HCT116 (cell line): ENCODE measurements around the gene LDHA. TPM values are rescaled to one million over a fixed set of nuclear protein-coding genes. Genes with fewer than 3 reads are reported as not detected.

Experiments used
- ATAC-seq: fragments of 200-7000 bp; cut with Tn5 transposase; 2 replicates; pipeline ENCODE4 v1.9.1; 2020; ENCODE audit warnings: mild to moderate bottlenecking, moderate library complexity
- BruUV-seq: library from RNA; stranded (reverse); fragments of 400-500 nt; replicated peaks from 2 replicates; lab custom pipeline; 2021; lab: Mats Ljungman, UMichigan
- CTCF ChIA-PET: fragments of 300-600 bp; sonication (Branson Sonifier 250); formaldehyde crosslinking; loops from one replicate; lab custom pipeline; 2021; ENCODE audit warnings: antibody characterized with exemption; lab: Charles Lee
- POLR2A ChIA-PET: fragments of 300-600, 350-600 bp; sonication (Branson Sonifier 250); formaldehyde crosslinking; loops from one replicate; lab custom pipeline; 2021; ENCODE audit warnings: antibody characterized with exemption; lab: Charles Lee
- RAD21 ChIA-PET, 2 experiments: fragments of 300-600 bp; sonication (Branson Sonifier 250); formaldehyde crosslinking; loops; one replicate each; lab custom pipeline; 2023; ENCODE audit warnings: low total read pairs in 2 of 2; ENCODE audit not compliant: uncharacterized antibody in 2 of 2, unreplicated experiment in 2 of 2, low non-redundant PET in 1 of 2; lab: Charles Lee
- DNase-seq: peaks from one replicate; pipeline ENCODE4 v3.0.0-alpha.2; 2010; ENCODE audit warnings: low read depth, low spot score
- H2AFZ ChIP-seq: fragments of 200-600 bp; shearing (Covaris generic), sonication (generic); 2 replicates; pipeline ENCODE4 v1.6.1; 2017; ENCODE audit warnings: low read depth, mixed run types, mixed read lengths, antibody characterized with exemption, low read length; ENCODE audit not compliant: poor library complexity, severe bottlenecking
- H3K27ac ChIP-seq: 2 replicates; pipeline ENCODE4 v1.5.1; 2012; ENCODE audit warnings: low read depth, low read length
- H3K27me3 ChIP-seq: fragments of 200-600 bp; sonication (generic); 2 replicates; pipeline ENCODE4 v1.6.1; 2016; ENCODE audit warnings: mixed run types, low read length, mixed read lengths; ENCODE audit not compliant: insufficient read depth
- H3K36me3 ChIP-seq, 2 experiments: fragments of 200-500 bp in 1 of 2; fragments of 200-600 bp in 1 of 2; sonication (Bioruptor generic) in 1 of 2; sonication (generic) in 1 of 2; 2 replicates each; pipeline versions ENCODE4 v1.5.1 to v1.6.1; 2014 to 2016; ENCODE audit warnings: low read length in 2 of 2, inconsistent platforms in 1 of 2, mixed read lengths in 1 of 2, mixed run types in 1 of 2; ENCODE audit not compliant: insufficient read depth in 2 of 2, control insufficient read depth in 1 of 2
- H3K4me1 ChIP-seq, 2 experiments: fragments of 200-600 bp in 1 of 2; sonication (generic) in 1 of 2; 2 replicates each; pipeline versions ENCODE4 v1.5.1 to v1.6.1; 2012 to 2017; ENCODE audit warnings: low read length in 2 of 2, inconsistent platforms in 1 of 2, mild to moderate bottlenecking in 1 of 2, mixed read lengths in 1 of 2, mixed run types in 1 of 2, moderate library complexity in 1 of 2; ENCODE audit not compliant: insufficient read depth in 2 of 2, control insufficient read depth in 1 of 2
- H3K4me2 ChIP-seq: fragments of 200-600 bp; sonication (generic); 2 replicates; pipeline ENCODE4 v1.6.1; 2017; ENCODE audit warnings: mixed run types, low read length, mixed read lengths
- H3K4me3 ChIP-seq, 2 experiments: fragments of 200-600 bp in 1 of 2; sonication (generic) in 1 of 2; replicated peaks in 1 of 2; 2 replicates each; pipeline ENCODE4 v1.5.1; 2011 to 2016; ENCODE audit warnings: low read length in 2 of 2, control low read depth in 1 of 2, low read depth in 1 of 2, mild to moderate bottlenecking in 1 of 2, mixed read lengths in 1 of 2, mixed run types in 1 of 2
- H3K79me2 ChIP-seq: fragments of 200-600 bp; sonication (generic); 2 replicates; pipeline ENCODE4 v1.6.1; 2017; ENCODE audit warnings: mild to moderate bottlenecking, mixed run types, low read length, moderate library complexity, mixed read lengths; ENCODE audit not compliant: insufficient read depth
- H3K9ac ChIP-seq: fragments of 200-600 bp; sonication (generic); 2 replicates; pipeline ENCODE4 v1.6.1; 2016; ENCODE audit warnings: low read length, mixed read lengths
- H3K9me2 ChIP-seq: fragments of 200-600 bp; sonication (generic), shearing (Covaris generic); 2 replicates; pipeline ENCODE4 v1.6.1; 2017; ENCODE audit warnings: mixed run types, mild to moderate bottlenecking, moderate library complexity; ENCODE audit not compliant: insufficient read depth
- H3K9me3 ChIP-seq, 2 experiments: fragments of 200-500 bp in 1 of 2; fragments of 200-600 bp in 1 of 2; sonication (Bioruptor generic) in 1 of 2; sonication (generic) in 1 of 2; 2 replicates each; pipeline ENCODE4 v1.6.1; 2014 to 2017; ENCODE audit warnings: low read length in 2 of 2, mixed read lengths in 2 of 2, inconsistent platforms in 1 of 2, low read depth in 1 of 2, mild to moderate bottlenecking in 1 of 2, mixed run types in 1 of 2, moderate library complexity in 1 of 2; ENCODE audit not compliant: control insufficient read depth in 1 of 2, insufficient read depth in 1 of 2
- H4K20me1 ChIP-seq: fragments of 200-600 bp; sonication (generic), shearing (Covaris generic); 2 replicates; pipeline ENCODE4 v1.6.1; 2017; ENCODE audit warnings: mixed run types, mild to moderate bottlenecking, moderate library complexity; ENCODE audit not compliant: insufficient read depth
- CBX3 ChIP-seq: IDR thresholded peaks from 2 replicates; pipeline ENCODE4 v1.6.1; 2012; ENCODE audit warnings: low read depth
- JUND ChIP-seq: IDR thresholded peaks from 2 replicates; pipeline ENCODE4 v1.6.1; 2012
- POLR2A ChIP-seq: IDR thresholded peaks from 2 replicates; pipeline ENCODE4 v1.7.0; 2011; ENCODE audit warnings: borderline replicate concordance; ENCODE audit not compliant: insufficient read depth, insufficient read length; ENCODE audit errors: extremely low read depth
- RAD21 ChIP-seq: IDR thresholded peaks from 2 replicates; pipeline ENCODE4 v1.6.1; 2012; ENCODE audit warnings: low read depth, mild to moderate bottlenecking
- TCF7L2 ChIP-seq: IDR thresholded peaks from 2 replicates; pipeline ENCODE4 v1.7.0; 2011; ENCODE audit warnings: borderline replicate concordance, inconsistent platforms; ENCODE audit not compliant: insufficient read depth, insufficient read length; ENCODE audit errors: extremely low read depth
- YY1 ChIP-seq: IDR thresholded peaks from 2 replicates; pipeline ENCODE4 v1.6.1; 2011; ENCODE audit warnings: low read length, low read depth, moderate library complexity, mild to moderate bottlenecking; ENCODE audit not compliant: insufficient replicate concordance; ENCODE audit errors: extremely low read depth
- intact Hi-C: fragments of 100-400 bp; cut with micrococcal nuclease; formaldehyde crosslinking; loops from 2 replicates; pipeline ENCODE4 v1.10.0; 2022
- total RNA-seq: library from RNA; stranded (reverse); gene quantifications from one replicate; pipeline ENCODE4 v1.2.1, GENCODE V29; 2021; ENCODE audit not compliant: unreplicated experiment
- TF ChIP-seq, protein P1 (sequence below), 3 experiments: fragments of 200-600 bp in 1 of 3; sonication (generic) in 1 of 3; IDR thresholded peaks in 2 of 3; conservative IDR thresholded peaks in 1 of 3; 2 replicates each; pipeline ENCODE4 v1.5.1; 2012 to 2017; ENCODE audit warnings: low read depth in 2 of 3, low read length in 2 of 3, antibody characterized with exemption in 1 of 3, borderline replicate concordance in 1 of 3, control low read depth in 1 of 3, mild to moderate bottlenecking in 1 of 3, mixed read lengths in 1 of 3, mixed run types in 1 of 3, moderate library complexity in 1 of 3; ENCODE audit not compliant: insufficient read depth in 1 of 3
- TF ChIP-seq, protein P2 (sequence below): IDR thresholded peaks from 2 replicates; pipeline ENCODE4 v1.6.1; 2012

Gene LDHA
- total RNA-seq, 1 experiment from 2014 or later = 974 TPM

DNA sequence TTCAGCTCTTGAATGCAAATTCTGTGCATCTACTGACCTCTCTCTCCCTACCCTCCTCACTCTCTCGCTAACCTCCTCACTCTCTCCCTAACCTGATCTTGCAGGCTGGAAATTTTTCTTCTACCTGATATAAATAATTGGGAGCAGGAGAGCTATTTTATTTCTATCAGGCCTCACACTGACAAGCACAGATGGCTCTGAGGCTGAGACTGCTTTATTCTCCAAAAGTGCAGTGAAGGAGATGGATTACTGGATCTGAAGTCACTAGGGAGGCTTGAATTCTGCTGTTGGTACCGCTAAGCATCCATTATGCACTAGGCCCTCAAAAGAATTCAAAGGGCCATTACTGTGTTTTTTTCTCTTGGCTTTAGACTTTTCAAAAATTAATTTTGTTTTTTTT lies 19.4 kb upstream of the LDHA start:
- H3K9me3 ChIP-seq = no peaks in the 10 kb centered on the region
- no peak overlapping the region for H3K4me2 ChIP-seq
- H3K9me2 ChIP-seq = no peaks in the 10 kb centered on the region
- RAD21 ChIA-PET = no interaction called here
- no TSS peak for BruUV-seq
- no peak for DNase-seq
- no peaks in the 10 kb centered on the region for H3K79me2 ChIP-seq
- H3K36me3 ChIP-seq = no peaks in the 10 kb centered on the region
- no peak overlapping the region for H3K9ac ChIP-seq
- H4K20me1 ChIP-seq = no peaks in the 10 kb centered on the region
- ATAC-seq = no peak
- no peak overlapping the region for H2AFZ ChIP-seq
- CTCF ChIA-PET = no interaction called here
- H3K27me3 ChIP-seq = no peaks in the 10 kb centered on the region
- POLR2A ChIA-PET = no interaction called here
- H3K4me3 ChIP-seq = no peak overlapping the region
- no peaks in the 10 kb centered on the region for H3K4me1 ChIP-seq
- no peak overlapping the region for H3K27ac ChIP-seq
- TF ChIP-seq, protein P1, sequence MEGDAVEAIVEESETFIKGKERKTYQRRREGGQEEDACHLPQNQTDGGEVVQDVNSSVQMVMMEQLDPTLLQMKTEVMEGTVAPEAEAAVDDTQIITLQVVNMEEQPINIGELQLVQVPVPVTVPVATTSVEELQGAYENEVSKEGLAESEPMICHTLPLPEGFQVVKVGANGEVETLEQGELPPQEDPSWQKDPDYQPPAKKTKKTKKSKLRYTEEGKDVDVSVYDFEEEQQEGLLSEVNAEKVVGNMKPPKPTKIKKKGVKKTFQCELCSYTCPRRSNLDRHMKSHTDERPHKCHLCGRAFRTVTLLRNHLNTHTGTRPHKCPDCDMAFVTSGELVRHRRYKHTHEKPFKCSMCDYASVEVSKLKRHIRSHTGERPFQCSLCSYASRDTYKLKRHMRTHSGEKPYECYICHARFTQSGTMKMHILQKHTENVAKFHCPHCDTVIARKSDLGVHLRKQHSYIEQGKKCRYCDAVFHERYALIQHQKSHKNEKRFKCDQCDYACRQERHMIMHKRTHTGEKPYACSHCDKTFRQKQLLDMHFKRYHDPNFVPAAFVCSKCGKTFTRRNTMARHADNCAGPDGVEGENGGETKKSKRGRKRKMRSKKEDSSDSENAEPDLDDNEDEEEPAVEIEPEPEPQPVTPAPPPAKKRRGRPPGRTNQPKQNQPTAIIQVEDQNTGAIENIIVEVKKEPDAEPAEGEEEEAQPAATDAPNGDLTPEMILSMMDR (IDR thresholded peaks at IDR 0.05 in 2 of 3, conservative IDR thresholded peaks at IDR 0.05 in 1 of 3; ENCODE audit: borderline replicate concordance in 1 of 3, insufficient read depth in 1 of 3, low read depth in 2 of 3, low read length in 2 of 3) = no peak
- intact Hi-C loops = no loop called here

DNA sequence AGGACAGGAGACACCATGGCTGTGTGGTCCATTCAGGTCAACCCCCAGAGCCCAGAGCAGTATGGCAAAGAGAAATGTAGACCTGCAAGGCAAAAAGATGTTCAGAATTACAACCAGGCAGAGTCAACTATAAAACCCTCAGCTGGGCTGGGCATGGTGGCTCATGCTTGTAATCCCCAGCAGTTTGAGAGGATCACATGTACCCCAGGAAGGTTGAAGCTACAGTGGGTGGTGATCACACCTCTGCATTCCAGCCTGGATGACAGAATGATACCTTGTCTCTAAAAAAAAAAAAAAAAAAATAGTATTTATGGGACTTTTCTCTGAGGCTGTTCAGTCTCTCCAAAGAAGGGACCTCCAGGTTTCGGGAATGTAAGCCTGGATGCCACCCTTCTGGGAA lies 18.4 kb upstream of the LDHA start:
- CTCF ChIA-PET = no interaction called here
- Histone ChIP-seq H3K4me2 (no peak overlapping the region), H3K9me2 (no peaks in the 10 kb centered on the region), H4K20me1 (no peaks in the 10 kb centered on the region), H3K36me3 (no peaks in the 10 kb centered on the region)
- POLR2A ChIA-PET = interaction anchor here (0.8 kb wide), 1 partner anchor 18 kb away, joined by 3 read pairs; the partner anchor contains the start of gene LDHA
- no peak for ATAC-seq
- TF ChIP-seq JUND (no peak), RAD21 (no peak), YY1 (no peak), POLR2A (no peak), CBX3 (no peak), TCF7L2 (no peak)
- TF ChIP-seq, protein P2, sequence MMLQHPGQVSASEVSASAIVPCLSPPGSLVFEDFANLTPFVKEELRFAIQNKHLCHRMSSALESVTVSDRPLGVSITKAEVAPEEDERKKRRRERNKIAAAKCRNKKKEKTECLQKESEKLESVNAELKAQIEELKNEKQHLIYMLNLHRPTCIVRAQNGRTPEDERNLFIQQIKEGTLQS = no peak
- TF ChIP-seq, all 23 proteins: peak for 0
- no peak overlapping the region for H3K9ac ChIP-seq
- H3K4me3 ChIP-seq = no peak overlapping the region
- no peak overlapping the region for H3K27ac ChIP-seq
- DNase-seq = no peak
- intact Hi-C loops = no loop called here
- no peak overlapping the region for H2AFZ ChIP-seq
- no peaks in the 10 kb centered on the region for H3K9me3 ChIP-seq
- H3K27me3 ChIP-seq = no peaks in the 10 kb centered on the region
- RAD21 ChIA-PET = no interaction called here
- BruUV-seq = no TSS peak
- H3K4me1 ChIP-seq = no peaks in the 10 kb centered on the region
- no peaks in the 10 kb centered on the region for H3K79me2 ChIP-seq
